ENCODE results near the gene TACR1.
"Not testable (repeated sequence)": the region's sequence is repeated elsewhere in the genome, so short reads cannot be mapped to it uniquely, and the experiment has no call there.

Gene TACR1

DNA sequence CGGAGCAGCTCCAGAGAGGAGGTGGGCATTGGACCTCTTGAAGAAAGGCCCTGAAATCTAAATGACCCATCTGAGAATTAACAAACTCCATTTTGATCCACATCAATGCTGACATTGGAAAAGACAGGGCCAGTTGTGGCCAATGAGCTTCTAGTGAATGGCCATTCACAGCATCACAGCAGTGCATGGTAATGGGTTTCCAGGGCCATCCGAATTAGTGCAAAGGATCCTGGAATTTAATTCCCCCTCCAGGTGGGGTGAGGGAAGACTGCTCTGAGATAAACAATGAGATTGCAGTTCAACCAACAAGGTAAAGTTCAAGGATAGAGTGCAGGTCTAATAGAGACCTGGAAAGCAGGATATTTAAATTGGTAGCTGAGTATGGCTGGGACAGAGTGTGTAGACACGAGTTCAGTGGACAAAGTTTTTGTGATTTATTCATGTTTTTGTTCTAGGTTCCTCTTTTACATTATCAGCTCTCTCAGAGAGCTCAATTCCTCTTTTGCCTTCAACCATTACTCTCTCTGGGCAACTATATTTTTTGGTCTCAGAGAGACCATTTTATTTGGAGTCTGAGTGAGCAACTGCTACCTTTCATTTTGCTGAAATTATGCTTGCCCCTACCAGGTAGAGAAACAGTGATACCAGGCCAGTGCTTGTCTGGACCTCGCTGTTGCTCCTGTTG, 5.0 kb downstream of the TACR1 start:
- no peak for DNase-seq

DNA sequence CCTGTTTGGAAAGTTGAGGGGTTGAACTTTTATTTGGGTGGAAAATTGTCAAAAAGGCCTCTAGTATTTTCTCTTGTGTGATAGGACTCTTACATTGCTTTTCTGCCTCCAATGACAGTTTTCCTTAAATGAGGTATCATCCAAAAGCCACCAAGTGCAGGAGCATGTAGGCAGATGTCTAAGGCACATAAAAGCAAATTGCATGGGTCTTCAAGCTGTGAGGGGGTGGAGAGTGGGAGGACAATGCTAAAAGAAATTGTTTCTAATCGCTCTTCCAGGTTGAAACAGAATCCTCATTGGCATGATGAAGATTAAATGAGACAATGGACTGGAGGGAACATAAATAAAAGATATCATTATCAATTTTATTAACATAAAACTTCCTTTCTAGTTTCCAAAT, 6.8 kb downstream of the TACR1 start:
- DNase-seq, result no peak

DNA sequence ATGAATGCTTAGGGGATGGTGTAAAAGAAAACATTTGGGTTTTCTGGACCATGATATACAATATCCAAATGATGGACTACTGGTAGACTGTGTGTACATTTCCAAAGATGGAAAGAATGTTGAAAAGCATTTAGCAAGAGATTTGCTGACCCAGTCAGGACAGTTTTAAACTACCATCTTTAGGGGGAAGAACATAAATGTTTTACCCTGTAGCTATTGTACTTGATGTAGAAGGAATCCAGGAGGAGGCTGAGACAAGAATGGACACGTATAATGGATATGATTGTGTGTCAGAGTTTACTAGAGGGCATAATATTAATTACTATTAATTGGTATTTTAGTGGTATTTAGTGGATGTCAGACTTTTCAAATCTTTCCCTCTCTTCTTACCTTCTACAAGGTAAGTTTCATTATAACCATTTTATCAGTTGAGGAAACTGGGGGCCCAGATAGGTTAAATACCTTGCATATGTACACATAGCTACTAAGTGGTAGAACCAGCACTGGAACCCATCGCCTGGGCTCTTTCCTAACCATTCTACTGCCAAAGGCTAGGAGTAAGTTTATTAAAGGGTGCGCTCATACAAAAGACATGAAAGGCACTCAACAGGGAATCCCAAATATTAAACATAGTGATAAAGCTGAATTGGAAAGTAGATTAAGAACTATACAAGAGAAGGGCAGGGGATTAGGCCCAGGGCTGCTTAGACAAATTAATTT, 8.9 kb downstream of the TACR1 start:
- no peak for DNase-seq

DNA sequence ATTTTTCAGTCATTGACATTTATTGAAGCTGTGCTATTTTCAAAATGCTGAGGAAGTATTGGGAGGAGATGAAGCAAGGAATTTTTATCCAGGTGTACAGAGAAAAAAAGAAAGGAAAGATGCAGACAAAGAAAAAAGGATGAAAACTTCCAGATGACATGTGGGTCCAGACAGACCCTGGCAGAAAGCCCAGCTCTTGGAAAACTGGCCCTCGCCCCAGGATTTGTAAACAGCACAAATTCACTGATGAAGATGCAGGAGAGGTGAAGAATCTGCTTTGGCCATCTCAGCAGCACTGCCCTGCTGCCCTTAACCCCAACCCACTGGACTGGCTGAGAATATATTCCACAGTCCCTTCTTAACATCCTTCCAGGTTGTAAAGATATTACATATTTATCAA, 12.5 kb downstream of the TACR1 start:
- DNase-seq, result no peak

DNA sequence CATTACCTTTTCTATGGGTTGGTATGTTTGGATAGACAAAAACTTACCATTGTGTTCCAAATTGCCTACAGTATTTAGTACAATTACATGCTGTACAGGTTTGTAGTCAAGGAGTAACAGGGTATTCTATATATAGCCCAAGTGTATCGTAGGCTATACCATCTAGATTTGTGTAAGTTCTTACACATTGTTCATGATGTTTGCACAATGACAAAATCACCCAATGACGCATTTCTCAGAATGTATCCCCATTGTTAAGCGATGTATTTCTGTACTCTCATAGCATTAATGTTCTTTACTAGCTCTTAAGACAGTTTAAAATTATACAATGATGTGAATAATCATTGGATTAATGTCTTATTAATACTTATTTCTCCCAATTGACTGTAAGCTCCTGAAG, 16.7 kb downstream of the TACR1 start:
- no peak for DNase-seq

DNA sequence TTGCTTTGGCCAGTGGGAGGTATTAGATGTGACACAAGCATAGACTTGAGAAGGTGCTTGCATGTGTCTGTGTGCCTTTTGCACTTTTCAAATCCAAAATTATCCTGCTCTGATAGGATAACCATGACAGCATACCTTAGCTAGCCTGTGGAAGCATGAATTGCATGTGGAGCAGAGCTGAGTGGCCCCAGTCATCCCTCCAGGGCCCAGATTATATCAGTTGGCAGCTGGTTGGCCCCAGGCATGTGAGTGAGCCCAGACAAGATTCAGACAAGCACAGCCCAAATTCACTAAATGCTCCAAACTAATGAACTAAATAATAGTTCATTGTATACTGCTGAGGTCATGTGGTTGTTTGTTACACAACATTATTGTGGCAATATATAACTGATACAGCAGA, 18.8 kb downstream of the TACR1 start:
- no peak for DNase-seq

DNA sequence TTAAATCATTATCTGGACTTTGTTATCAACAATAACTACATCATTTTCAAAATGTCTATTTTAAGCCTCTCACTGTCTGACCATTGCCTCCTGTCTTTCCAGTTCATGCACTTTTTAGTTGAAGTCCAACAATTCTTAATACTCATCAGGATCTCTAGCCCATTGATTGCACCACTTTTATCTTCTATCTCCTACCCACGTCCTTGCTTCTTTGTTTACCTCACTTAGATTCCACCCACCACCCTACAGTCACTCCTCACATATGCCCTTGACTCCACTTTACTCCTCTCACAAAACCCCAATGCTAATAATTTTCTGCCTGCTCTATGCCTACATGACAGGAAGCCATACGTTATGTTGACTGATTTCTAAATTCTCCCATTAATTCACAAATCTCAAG, 21.9 kb downstream of the TACR1 start:
- no peak for DNase-seq

DNA sequence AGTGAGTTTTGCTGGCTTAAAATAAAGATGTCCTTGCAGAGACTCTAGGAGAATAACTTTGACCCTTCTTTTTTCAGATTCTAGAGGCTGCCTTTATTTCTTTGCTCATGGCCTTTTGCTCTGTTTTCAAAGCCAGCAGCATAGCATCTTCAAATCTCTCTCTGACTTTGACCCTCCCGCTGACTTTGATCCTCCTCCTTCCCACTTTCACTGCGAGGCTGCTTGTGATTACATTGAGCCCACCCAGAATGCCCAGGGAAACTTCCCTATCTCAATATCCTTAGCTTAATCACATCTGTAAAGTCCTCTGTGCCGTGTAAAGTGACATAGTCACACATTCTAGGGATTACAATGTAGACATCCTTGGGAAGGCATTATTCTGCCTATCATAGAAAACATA, 23.9 kb downstream of the TACR1 start:
- no peak for DNase-seq

DNA sequence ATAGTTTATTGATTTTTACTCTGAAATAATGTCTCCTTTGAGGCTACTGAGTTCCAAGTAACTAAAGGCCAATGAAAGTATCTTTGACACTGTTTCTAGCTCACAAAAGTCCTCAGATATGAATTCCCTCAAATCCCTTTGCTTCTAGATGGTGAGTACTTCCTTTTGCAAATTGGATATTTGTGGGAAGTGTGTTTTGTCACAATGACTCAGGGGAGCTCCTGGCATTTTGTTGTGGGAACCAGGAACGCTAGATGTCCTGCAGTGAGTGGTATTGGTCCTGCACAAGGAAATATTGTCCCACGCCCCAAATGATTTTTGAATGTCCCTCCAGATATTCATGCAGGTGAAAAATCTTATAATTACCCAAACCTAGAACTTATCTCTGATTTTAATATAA, 24.3 kb downstream of the TACR1 start:
- no peak for DNase-seq

DNA sequence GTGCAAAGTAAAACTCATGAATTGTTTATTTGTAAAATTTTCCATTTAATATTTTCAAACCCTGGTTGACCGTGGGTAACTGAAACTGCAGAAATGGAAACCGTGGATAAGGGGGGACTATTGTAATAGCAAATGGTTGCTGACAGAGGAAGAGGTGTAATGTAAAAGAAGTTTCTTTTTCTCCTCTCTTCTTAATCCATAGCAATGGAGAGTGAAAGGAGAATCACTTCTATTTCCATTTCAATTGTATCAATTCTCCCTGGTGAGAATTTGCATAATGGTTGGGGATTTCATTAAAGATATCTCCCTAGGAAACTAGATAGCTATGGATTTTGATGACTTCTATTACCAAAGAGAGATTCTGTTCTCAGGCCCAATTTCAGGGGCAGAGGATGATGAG, 24.8 kb downstream of the TACR1 start:
- DNase-seq, result no peak

DNA sequence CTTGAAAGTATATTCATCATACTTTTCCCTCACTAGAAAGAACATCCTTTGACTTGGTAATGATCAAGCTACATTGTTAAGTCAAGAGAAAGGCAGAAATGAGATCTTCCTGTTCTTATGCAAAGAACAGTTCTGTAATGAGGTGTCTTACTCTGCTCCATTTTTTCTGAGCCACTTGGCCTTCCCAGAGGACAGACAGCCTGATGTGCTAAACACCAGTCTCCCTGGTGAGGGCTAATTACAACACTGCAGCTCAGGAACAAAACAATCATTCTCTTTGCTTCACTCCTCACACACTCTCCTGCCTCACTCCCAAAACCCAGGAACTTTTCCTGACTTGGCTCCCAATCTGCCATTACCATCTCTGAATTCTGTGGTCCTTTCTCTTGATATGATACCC, 25.6 kb downstream of the TACR1 start:
- DNase-seq, result no peak

DNA sequence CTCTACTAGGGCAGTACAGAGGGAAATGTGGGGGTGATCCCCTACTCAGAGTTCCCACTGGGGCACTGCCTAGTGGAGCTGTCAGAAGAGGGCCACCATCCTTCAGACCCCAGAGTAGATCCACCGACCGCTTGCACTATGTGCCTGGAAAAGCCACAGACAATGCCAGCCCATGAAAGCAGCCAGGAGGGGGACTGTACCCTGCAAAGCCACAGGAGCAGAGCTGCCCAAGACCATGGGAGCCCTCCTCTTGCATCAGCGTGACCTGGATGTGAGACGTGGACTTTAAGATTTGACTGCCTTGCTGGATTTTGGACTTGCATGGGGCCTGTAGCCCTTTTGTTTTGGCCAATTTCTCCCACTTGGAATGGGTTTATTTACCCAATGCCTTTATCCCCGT, 27.9 kb downstream of the TACR1 start:
- not testable (repeated sequence) for DNase-seq

DNA sequence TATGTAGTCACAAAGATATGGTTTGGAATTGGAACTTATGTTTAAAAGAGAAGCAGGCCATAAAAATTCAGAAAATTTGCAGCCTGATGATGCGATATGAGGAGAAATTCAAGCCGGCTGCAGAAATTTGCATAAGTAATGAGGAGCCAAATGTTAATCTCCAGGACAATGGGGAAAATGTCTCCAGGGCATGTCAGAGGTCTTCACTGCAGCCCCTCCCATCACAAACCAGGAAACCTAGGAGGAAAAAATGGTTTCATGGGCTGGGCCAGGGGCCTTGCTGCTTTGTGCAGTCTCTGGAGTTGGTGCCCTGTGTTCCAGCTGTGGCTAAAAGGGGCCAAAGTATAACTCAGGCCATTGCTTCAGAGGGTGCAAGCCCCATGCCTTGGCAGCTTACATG, 28.4 kb downstream of the TACR1 start:
- DNase-seq, result no peak

DNA sequence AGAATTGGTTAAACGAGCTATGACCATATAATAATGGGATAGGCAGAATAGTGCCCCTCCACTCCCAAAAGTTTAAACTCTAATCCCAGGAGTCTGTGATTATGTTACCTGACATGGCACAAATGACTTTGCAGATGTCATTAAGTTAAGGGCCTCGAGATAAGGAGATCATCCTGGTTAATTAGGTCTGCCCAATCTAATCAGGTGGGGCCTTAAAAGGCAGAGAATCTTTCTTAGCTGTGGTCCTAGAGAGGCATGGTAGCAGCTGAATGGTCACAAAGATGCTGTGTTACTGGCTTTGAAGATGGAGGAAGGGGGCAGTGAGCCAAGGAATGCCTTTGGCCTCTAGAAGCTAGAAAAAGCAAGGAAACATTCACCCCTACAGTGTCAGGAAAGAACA, 31.1 kb downstream of the TACR1 start:
- no peak for DNase-seq

DNA sequence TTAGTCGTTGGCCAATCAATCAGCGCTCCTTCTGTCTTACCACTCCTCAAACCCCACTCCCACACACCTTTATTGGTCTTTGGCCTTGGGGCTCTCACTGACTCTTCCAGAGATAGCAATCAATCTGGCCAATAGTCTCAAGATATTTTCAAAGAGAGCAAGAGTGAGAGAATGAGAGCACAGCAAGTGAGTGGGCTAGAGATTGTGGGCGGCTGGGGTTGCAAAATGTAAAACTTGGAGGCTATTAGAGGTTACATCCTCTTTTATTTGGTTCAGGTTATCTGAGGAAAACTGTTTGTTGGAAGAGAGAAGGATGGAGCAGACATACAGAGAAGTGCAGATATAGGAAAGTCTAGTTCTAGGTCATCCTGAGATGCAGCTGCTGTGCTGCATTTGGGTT, 32.8 kb downstream of the TACR1 start:
- DNase-seq, result no peak

DNA sequence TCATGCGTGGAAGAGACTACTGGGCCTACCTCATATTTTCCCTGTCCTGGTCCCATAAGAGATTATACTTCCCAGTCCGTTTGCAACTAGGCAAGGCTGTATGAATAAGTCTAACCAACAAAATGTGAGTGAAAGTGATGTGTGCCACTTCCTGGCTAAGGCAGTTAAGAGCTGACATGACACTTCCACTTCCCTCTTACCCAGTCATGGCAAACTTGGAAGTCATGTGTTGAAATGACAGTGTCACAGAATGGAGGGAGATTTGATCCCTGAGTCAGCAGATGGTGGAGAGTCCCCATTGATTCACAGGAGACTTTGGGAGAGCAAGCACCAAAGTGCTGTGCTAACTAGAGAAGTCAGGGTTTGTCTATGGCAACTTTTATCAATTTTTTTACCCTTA, 36.4 kb downstream of the TACR1 start:
- no peak for DNase-seq

DNA sequence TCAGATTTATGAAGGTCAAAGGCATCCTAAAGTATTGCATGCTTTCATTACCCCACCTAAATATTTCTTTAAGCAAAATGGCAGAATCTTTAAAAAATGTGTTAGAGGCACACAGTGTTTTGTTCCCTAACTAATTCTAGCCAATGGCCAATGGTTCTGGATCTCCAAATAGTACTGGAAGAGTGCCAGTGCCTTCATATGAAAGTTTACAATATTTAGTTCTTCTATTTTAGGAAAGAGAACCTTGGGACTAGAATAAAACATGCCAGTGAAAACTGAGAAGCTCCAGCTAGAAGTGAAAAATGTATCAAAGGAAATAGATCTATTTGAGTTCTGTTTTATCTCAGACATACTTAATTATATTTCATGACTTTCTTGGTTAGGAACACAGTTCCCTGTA, 37.1 kb downstream of the TACR1 start:
- DNase-seq, result no peak

DNA sequence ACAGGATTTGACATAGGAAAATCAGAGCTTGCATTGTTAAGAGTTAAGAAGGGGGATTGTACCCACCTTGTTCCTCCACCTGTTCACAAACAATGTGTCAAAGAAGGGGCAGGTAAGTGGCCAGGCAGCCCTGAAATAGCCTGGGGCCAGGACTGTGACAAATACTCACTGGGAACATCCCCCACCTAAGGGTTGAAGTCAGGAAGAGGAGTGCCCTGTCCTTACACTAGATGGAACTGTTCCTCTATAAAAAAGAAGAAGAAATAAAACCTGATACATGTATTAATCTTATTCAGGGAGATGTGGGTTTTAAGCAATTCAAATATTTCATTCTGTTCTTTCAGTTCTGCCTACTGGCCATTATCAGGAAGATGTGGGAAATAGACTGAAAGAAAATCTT, 41.9 kb downstream of the TACR1 start:
- DNase-seq, result no peak

DNA sequence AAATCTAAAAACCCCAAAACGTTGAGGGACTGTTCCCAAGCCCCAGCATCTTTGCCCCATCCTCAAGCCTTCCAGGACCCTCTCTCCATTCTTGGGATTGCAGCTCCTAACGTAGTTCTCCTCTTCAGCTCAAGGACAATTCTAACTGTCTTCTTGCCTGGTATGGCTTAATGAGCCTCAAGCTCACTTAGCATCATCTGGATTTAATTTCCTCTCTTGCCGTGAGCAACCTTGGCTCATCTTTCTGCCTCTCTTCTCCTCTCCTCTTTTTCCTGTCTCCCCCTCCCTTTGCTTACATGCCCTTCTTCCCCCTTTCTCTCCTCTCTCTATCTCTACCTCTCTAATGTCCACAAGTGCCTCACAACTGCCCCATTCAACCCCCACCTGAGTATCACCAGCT, 44.2 kb downstream of the TACR1 start:
- DNase-seq, result no peak

DNA sequence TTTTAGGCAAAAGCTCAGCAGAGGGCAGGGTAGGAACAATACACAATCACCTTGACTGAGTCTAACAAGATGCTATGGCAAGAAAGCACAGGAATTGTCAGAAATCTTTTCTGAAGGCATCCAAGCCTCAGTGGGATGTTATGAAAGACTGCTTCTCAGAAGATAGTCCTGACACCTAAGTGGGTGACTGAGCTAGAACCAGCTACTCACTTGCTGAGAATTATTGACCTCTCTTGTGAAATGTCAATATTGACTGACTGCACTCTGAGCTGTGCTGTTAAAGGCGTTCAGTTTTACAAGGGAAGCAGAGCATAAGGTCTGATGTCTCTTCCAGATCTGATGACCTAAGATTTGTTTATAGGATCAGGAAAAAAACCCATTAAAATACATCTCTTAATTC, 46.1 kb downstream of the TACR1 start:
- no peak for DNase-seq

DNA sequence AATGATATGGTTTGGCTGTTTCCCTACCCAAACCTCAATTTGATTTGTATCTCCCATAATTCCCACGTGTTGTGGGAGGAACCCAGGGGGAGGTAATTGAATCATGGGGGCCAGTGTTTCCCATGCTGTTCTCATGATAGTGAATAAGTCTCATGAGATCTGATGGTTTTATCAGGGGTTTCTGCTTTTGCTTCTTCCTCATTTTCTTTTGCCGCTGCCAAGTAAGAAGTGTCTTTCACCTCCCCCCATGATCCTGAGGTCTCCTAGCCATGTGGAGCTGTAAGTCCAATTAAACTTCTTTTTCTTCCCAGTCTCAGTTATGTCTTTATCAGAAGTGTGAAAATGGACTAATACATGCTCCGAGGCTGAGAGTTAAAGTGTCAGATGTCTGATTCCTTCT, 47.1 kb downstream of the TACR1 start:
- DNase-seq, result not testable (repeated sequence)

DNA sequence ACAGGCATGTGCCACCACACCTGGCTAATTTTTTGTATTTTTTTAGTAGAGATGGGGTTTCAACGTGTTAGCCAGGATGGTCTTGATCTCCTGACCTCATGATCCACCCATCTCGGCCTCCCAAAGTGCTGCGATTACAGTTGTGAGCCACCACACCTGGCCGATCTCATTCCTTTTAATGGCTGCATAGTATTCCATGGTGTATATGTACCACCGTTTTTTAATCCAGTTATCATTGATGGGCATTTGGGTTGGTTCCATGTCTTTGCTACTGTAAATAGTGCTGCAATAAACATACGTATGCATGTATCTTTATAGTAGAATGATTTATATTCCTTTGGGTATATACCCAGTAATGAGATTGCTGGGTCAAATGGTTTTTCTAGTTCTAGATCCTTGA, 51.4 kb downstream of the TACR1 start:
- DNase-seq, result not testable (repeated sequence)

DNA sequence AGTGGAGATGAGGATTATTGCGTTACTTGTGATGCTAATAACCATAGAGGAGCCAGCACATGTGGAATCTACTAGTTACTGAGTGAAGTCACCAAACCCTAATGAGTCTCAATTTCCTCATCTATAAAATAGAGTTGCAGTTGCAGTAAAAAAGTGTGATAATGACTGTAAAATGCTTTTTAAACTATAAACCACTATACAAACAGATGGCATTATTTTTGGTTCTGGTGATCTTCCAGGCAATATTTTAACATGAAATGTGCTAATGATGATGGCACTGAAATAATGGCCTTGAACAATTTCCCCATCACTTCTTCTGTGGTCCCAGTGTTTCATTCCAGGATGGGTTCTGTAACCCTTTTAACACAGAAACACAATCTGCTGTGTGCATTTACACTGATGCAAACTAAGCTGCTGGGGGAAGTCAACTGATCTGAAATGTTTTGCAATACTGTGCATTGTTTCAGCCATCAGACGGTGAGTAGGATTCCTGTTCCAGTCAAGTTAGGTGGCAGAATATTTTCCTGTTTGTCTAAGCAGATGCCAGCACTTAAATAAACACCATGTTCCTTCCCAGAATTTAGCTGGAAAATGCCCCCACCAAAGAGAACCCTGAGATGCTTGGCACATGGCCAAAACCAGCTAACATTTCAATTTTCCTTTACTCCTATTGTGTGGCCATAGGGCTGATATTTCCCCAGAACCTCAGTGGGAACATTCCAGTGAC, 52.6 kb downstream of the TACR1 start:
- DNase-seq, result no peak

DNA sequence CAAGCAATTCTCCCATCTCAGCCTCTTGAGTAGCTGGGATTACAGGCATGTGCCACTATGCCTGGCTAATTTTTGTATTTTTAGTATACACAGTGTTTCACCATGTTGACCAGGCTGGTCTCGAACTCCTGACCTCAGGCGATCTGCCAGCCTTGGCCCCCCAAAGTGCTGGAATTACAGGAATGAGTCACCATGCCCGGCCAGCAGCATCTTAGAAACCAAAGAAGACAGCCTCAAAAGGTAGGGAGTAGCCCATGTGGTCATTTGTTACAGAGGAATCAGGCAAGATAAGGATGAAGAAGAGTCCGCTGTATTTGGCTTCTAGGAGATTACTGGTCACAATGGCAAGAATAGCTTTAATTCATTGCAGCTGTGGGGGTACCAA, 53.1 kb downstream of the TACR1 start:
- DNase-seq, result not testable (repeated sequence)

Measured in activated T-cell treated with anti-CD3 and anti-CD28 coated beads, Interleukin-2, amount 50 U/mL, for 1 hour (primary cell).